Testis (tissue), 3 donors: ENCODE measurements around the gene DACH1. TPM values are rescaled to one million over a fixed set of nuclear protein-coding genes. Genes with fewer than 3 reads are reported as not detected.

Experiments used
- DNase-seq: peaks from one replicate; pipeline ENCODE4 v3.0.0-alpha.2; 2019
- H3K27ac ChIP-seq, 2 donors: fragments of 200-600 bp; sonication (generic); one replicate each; pipeline ENCODE4 v1.5.1; 2019
- H3K27me3 ChIP-seq: fragments of 200-600 bp; sonication (generic); one replicate; pipeline ENCODE4 v1.5.1; 2019
- H3K36me3 ChIP-seq: fragments of 200-600 bp; sonication (generic); one replicate; pipeline ENCODE4 v1.5.1; 2017; ENCODE audit warnings: low read depth; ENCODE audit errors: missing control alignments
- H3K4me1 ChIP-seq: fragments of 200-600 bp; sonication (generic); one replicate; pipeline ENCODE4 v1.5.1; 2019
- H3K4me3 ChIP-seq, 2 donors: fragments of 200-600 bp; sonication (generic); one replicate each; pipeline ENCODE4 v1.5.1; 2017 to 2019
- H3K9me3 ChIP-seq: fragments of 200-600 bp; sonication (generic); one replicate; pipeline ENCODE4 v1.5.1; 2017
- POLR2A ChIP-seq: fragments of 450-650 bp; IDR thresholded peaks from one replicate; pipeline ENCODE4 v1.6.1; 2017; ENCODE audit warnings: antibody characterized with exemption, mild to moderate bottlenecking, moderate library complexity
- WGBS, 2 donors: methylation state at CpG; one replicate each; pipeline ENCODE4 v1.1.5; 2018; 5-methylcytosine and 5-hydroxymethylcytosine counted together
- intact Hi-C: fragments of 100-400 bp; cut with DNase I; formaldehyde crosslinking; loops from one replicate; pipeline ENCODE4 v1.15.1; 2023; ENCODE audit warnings: low total_unique reads
- polyA plus RNA-seq: library from polyadenylated mRNA; stranded (reverse); fragments of 350-450 nt; fragmentation: Illumina TruSeq; extraction: RNeasy Lipid Tissue Mini Kit (QIAGEN cat#74804); gene quantifications from one replicate; pipeline ENCODE4 v1.2.3, GENCODE V29; 2014; ENCODE audit warnings: low read depth, low replicate concordance; ENCODE audit not compliant: insufficient read depth
- total RNA-seq, 2 donors: library from RNA; depleted of rRNA; stranded (reverse); fragments of >200 nt; gene quantifications; one replicate each; pipeline ENCODE4 v1.2.3, GENCODE V29; 2016
- TF ChIP-seq, protein P1 (sequence below), 3 experiments: fragments of 450-650 bp in 2 of 3; fragments of 200-600 bp in 1 of 3; sonication (generic) in 1 of 3; IDR thresholded peaks; one replicate each; pipeline ENCODE4 v1.5.1; 2016 to 2019; ENCODE audit warnings: antibody characterized with exemption in 3 of 3, mild to moderate bottlenecking in 2 of 3, moderate library complexity in 1 of 3

DACH1 gene
- total and polyA plus RNA-seq, 3 donors from 2014 or later: 4.7 to 11.1 (median 5.4) TPM

DNA sequence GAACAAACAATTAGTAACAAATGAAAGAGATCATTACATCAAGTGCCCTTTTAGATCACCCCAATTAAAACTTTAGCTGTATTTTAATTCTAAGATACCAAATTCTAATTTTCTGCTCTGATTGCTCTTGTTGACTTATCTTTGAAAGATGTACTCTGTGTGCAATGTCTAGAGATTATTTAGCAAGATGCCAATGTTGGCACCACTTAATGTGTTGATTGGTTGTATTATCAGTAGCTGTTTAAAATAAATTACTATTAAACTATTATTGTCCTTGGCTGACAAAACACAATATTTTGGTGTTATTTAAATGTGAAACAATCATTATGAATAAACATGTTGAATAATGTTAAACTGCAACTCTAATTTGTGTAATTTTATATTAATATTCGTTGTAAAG lies 386.0 kb downstream of the DACH1 start:
- DNase-seq: no peak
- TF ChIP-seq, protein P1, sequence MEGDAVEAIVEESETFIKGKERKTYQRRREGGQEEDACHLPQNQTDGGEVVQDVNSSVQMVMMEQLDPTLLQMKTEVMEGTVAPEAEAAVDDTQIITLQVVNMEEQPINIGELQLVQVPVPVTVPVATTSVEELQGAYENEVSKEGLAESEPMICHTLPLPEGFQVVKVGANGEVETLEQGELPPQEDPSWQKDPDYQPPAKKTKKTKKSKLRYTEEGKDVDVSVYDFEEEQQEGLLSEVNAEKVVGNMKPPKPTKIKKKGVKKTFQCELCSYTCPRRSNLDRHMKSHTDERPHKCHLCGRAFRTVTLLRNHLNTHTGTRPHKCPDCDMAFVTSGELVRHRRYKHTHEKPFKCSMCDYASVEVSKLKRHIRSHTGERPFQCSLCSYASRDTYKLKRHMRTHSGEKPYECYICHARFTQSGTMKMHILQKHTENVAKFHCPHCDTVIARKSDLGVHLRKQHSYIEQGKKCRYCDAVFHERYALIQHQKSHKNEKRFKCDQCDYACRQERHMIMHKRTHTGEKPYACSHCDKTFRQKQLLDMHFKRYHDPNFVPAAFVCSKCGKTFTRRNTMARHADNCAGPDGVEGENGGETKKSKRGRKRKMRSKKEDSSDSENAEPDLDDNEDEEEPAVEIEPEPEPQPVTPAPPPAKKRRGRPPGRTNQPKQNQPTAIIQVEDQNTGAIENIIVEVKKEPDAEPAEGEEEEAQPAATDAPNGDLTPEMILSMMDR (IDR thresholded peaks at IDR 0.05): no peak
- TF ChIP-seq POLR2A: no peak
- Histone ChIP-seq H3K4me1 (no peaks in the 10 kb centered on the region), H3K36me3 (no peaks in the 10 kb centered on the region), H3K27ac (no peak overlapping the region), H3K27me3 (no peaks in the 10 kb centered on the region), H3K4me3 (no peak overlapping the region), H3K9me3 (no peaks in the 10 kb centered on the region)
- intact Hi-C loops: no loop called here
- 69 to 72% methylated on average over 1 of the region's 1 CpG for WGBS, 2 donors

- Histone ChIP-seq H3K4me3 (no peak overlapping the region), H3K36me3 (no peaks in the 10 kb centered on the region), H3K27me3 (no peaks in the 10 kb centered on the region), H3K27ac (no peak overlapping the region), H3K4me1 (no peaks in the 10 kb centered on the region), H3K9me3 (no peaks in the 10 kb centered on the region)
- no peak for TF ChIP-seq POLR2A
- TF ChIP-seq, protein P1 (IDR thresholded peaks at IDR 0.05): peak in 1 of 3 experiments; percentile 45
- WGBS, 2 donors: 81 to 87% methylated on average over 6 of the region's 6 CpGs
- intact Hi-C loops: no loop called here
- DNase-seq: no peak
Observed at GRCh38 chr13:71477735-71478134, 389.3 kb downstream of the DACH1 start.

DNA sequence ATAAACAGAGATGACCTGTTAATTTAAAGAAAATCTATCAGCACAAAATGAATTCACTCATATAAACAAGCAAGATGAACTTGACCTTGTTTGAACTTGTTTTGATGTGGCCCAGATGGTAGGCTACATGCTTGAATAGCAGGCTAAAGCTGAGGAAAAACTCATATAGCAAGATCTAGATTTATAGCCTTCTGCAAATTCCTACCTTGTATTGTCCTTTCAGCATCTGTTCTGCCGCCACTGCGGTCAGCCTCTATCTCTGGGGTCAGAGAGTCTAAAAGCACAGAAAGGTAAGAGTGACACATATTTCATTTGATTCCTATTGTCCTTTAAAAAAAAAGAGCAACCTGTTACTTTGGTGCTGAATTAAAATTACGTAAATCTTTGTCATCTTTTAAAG lies 392.1 kb downstream of the DACH1 start:
- Histone ChIP-seq H3K4me3 (no peak overlapping the region), H3K36me3 (no peaks in the 10 kb centered on the region), H3K9me3 (no peaks in the 10 kb centered on the region), H3K27ac (no peak overlapping the region), H3K27me3 (no peaks in the 10 kb centered on the region), H3K4me1 (no peaks in the 10 kb centered on the region)
- WGBS, 2 donors: 77% methylated on average over 3 of the region's 3 CpGs
- no peak for DNase-seq
- intact Hi-C loops: no loop called here
- TF ChIP-seq, protein P1 (IDR thresholded peaks at IDR 0.05): no peak
- TF ChIP-seq POLR2A: no peak

DNA sequence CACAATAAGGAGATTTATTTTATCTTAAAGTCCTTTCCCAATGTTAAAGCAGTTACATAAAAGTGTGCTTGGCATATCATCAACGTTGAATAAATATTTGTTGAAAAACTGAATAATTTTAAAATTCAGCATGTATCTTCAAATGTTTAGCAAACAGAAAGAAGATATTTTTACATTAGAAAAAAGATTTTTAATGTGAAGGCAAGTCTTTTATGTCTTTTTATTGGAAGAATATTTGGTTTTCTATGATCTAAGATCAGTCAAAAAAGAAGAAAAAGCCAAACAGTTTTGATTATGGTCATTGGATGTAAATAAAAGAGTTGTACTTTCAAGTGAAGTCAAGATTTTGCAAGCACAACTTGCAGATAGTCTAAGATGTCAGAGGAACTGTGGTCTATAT lies 397.4 kb downstream of the DACH1 start:
- H3K27ac ChIP-seq: no peak overlapping the region
- no peak for TF ChIP-seq POLR2A
- TF ChIP-seq, protein P1 (IDR thresholded peaks at IDR 0.05): no peak
- H3K4me1 ChIP-seq: no peaks in the 10 kb centered on the region
- H3K9me3 ChIP-seq: no peaks in the 10 kb centered on the region
- no peak overlapping the region for H3K4me3 ChIP-seq
- intact Hi-C loops: no loop called here
- no peaks in the 10 kb centered on the region for H3K27me3 ChIP-seq
- H3K36me3 ChIP-seq: no peaks in the 10 kb centered on the region
- WGBS, 2 donors: 30 to 45% methylated on average over 1 of the region's 1 CpG
- no peak for DNase-seq

GRCh38 chr13:71464686-71465085 lies 402.3 kb downstream of the DACH1 start:
- TF ChIP-seq, protein P1 (IDR thresholded peaks at IDR 0.05): no peak
- TF ChIP-seq POLR2A: no peak
- H3K27me3 ChIP-seq: no peaks in the 10 kb centered on the region
- intact Hi-C loops: no loop called here
- H3K9me3 ChIP-seq: no peaks in the 10 kb centered on the region
- H3K27ac ChIP-seq: no peak overlapping the region
- H3K4me3 ChIP-seq: no peak overlapping the region
- 35 to 50% methylated on average over 1 of the region's 1 CpG for WGBS, 2 donors
- no peak for DNase-seq
- H3K4me1 ChIP-seq: no peaks in the 10 kb centered on the region
- no peaks in the 10 kb centered on the region for H3K36me3 ChIP-seq
